ENCODE measurements around the gene FADS6. TPM values are rescaled to one million over a fixed set of nuclear protein-coding genes. Genes with fewer than 3 reads are reported as not detected.

Gene FADS6
- total and polyA plus RNA-seq, 2 donors (not counting 3 experiments of a cell fraction or from before 2014, with no cell fraction given) = not detected

- TF ChIP-seq EZH2 (IDR thresholded peaks at IDR 0.05; ENCODE audit: borderline replicate concordance, low read depth, low read length, severe bottlenecking) (peak; percentile 61), JUN (IDR thresholded peaks at IDR 0.05; ENCODE audit: borderline replicate concordance, insufficient read depth, insufficient read length, low read depth) (no peak)
- H3K27me3 ChIP-seq (ENCODE audit: control insufficient read depth in 2 of 2, insufficient read depth in 2 of 2, low read length in 2 of 2) = peaks cover 44 to 46% of the 10 kb centered on the region in 2 experiments
- POLR2A ChIA-PET = no interaction called here
- H2AFZ ChIP-seq (ENCODE audit: low read depth, low read length) = no peak overlapping the region
- peaks cover 7% of the 10 kb centered on the region for H3K4me1 ChIP-seq (ENCODE audit: control insufficient read depth, extremely low read depth, insufficient read depth, low read length)
- no peak overlapping the region for H3K4me2 ChIP-seq (ENCODE audit: insufficient read depth, low read length)
- CTCF ChIA-PET = interaction anchor here (0.7 to 14.2 kb wide), 9 partner anchors 14 to 201 kb away, joined by 3 to 325 read pairs (median 5); partner anchors contain the start of genes FDXR and NAT9
- intact Hi-C loops (cut with micrococcal nuclease) (no loop called here), dilution Hi-C loops (cut with MboI; ENCODE audit: extremely low pct_ligation_motif_present, low sequenced_read_pairs) (no loop called here)
- H3K9ac ChIP-seq (replicated peaks; ENCODE audit: extremely low read depth, insufficient read depth, low read length) = no peak overlapping the region
- FAIRE-seq (no peak), DNase-seq (ENCODE audit: low read depth, low spot score) (no peak)
- no peaks in the 10 kb centered on the region for H3K9me3 ChIP-seq (replicated peaks; ENCODE audit: control insufficient read depth, insufficient read depth, low read length)
- H3K27ac ChIP-seq (ENCODE audit: insufficient read depth, low read depth, low read length) = no peak overlapping the region
- no peaks in the 10 kb centered on the region for H4K20me1 ChIP-seq (replicated peaks; ENCODE audit: control insufficient read depth, extremely low read depth, insufficient read depth, low read length)
- no peak overlapping the region for H3K4me3 ChIP-seq (replicated peaks in 1 of 3; ENCODE audit: insufficient read depth in 1 of 3, low read depth in 1 of 3, low read length in 3 of 3)
- no TSS peak for BruUV-seq (replicated peaks)
- no peaks in the 10 kb centered on the region for H3K36me3 ChIP-seq (ENCODE audit: control insufficient read depth in 2 of 2, extremely low read depth in 1 of 2, insufficient read depth in 2 of 2, low read length in 2 of 2)
- no peaks in the 10 kb centered on the region for H3K79me2 ChIP-seq (ENCODE audit: control insufficient read depth, insufficient read depth, low read length)
- H3K9me1 ChIP-seq (replicated peaks; ENCODE audit: control insufficient read depth, extremely low read depth, insufficient read depth, low read length) = no peaks in the 10 kb centered on the region
Observed at GRCh38 chr17:74858672-74859458, 34.6 kb downstream of the FADS6 start.

GRCh38 chr17:74857191-74857590 lies 36.2 kb downstream of the FADS6 start:
- peaks cover 7% of the 10 kb centered on the region for H3K4me1 ChIP-seq (ENCODE audit: control insufficient read depth, extremely low read depth, insufficient read depth, low read length)
- no peak overlapping the region for H3K9ac ChIP-seq (replicated peaks; ENCODE audit: extremely low read depth, insufficient read depth, low read length)
- no peaks in the 10 kb centered on the region for H3K36me3 ChIP-seq (ENCODE audit: control insufficient read depth in 2 of 2, extremely low read depth in 1 of 2, insufficient read depth in 2 of 2, low read length in 2 of 2)
- no peak overlapping the region for H3K4me3 ChIP-seq (replicated peaks in 1 of 3; ENCODE audit: insufficient read depth in 1 of 3, low read depth in 1 of 3, low read length in 3 of 3)
- no TSS peak for BruUV-seq (replicated peaks)
- no peaks in the 10 kb centered on the region for H3K9me1 ChIP-seq (replicated peaks; ENCODE audit: control insufficient read depth, extremely low read depth, insufficient read depth, low read length)
- no peak for DNase-seq (ENCODE audit: low read depth, low spot score)
- TF ChIP-seq EZH2 (IDR thresholded peaks at IDR 0.05; ENCODE audit: borderline replicate concordance, low read depth, low read length, severe bottlenecking) = no peak
- TF ChIP-seq MAX (IDR thresholded peaks at IDR 0.05; ENCODE audit: insufficient read depth, insufficient read length) = no peak
- TF ChIP-seq MYC (IDR thresholded peaks at IDR 0.05; ENCODE audit: low read depth, low read length) = no peak
- TF ChIP-seq POLR2AphosphoS5 (IDR thresholded peaks at IDR 0.05; ENCODE audit: insufficient read depth, low read depth, low read length) = no peak
- TF ChIP-seq CTCF (IDR thresholded peaks at IDR 0.05; ENCODE audit: extremely low read depth in 1 of 2, insufficient read depth in 1 of 2, low read depth in 1 of 2, low read length in 2 of 2) = no peak
- TF ChIP-seq POLR2A (IDR thresholded peaks at IDR 0.05; ENCODE audit: low read depth, low read length) = no peak
- no peak for TF ChIP-seq JUN (IDR thresholded peaks at IDR 0.05; ENCODE audit: borderline replicate concordance, insufficient read depth, insufficient read length, low read depth)
- no peak for TF ChIP-seq FOS (IDR thresholded peaks at IDR 0.05; ENCODE audit: borderline replicate concordance, insufficient read depth, low read length)
- no peak for TF ChIP-seq GATA2 (IDR thresholded peaks at IDR 0.05; ENCODE audit: insufficient read depth, insufficient read length, low read depth, low read length)
- no peak overlapping the region for H2AFZ ChIP-seq (ENCODE audit: low read depth, low read length)
- H4K20me1 ChIP-seq (replicated peaks; ENCODE audit: control insufficient read depth, extremely low read depth, insufficient read depth, low read length) = no peaks in the 10 kb centered on the region
- FAIRE-seq = no peak
- no peak overlapping the region for H3K4me2 ChIP-seq (ENCODE audit: insufficient read depth, low read length)
- H3K27ac ChIP-seq (ENCODE audit: insufficient read depth, low read depth, low read length) = no peak overlapping the region
- no peaks in the 10 kb centered on the region for H3K9me3 ChIP-seq (replicated peaks; ENCODE audit: control insufficient read depth, insufficient read depth, low read length)
- CTCF ChIA-PET = interaction anchor here (1.5 to 14.2 kb wide), 3 partner anchors 14 to 200 kb away, joined by 4 to 325 read pairs (median 227); no protein-coding TSS in a partner anchor
- intact Hi-C loops (cut with micrococcal nuclease) = no loop called here
- H3K79me2 ChIP-seq (ENCODE audit: control insufficient read depth, insufficient read depth, low read length) = no peaks in the 10 kb centered on the region
- H3K27me3 ChIP-seq (ENCODE audit: control insufficient read depth in 2 of 2, insufficient read depth in 2 of 2, low read length in 2 of 2) = peaks cover 56 to 62% of the 10 kb centered on the region in 2 experiments
- POLR2A ChIA-PET = interaction anchor here (2.0 kb wide), 1 partner anchor 16 kb away, joined by 7 read pairs; the partner anchor contains the start of gene FDXR
- dilution Hi-C loops (cut with MboI; ENCODE audit: extremely low pct_ligation_motif_present, low sequenced_read_pairs) = no loop called here

Measured in endothelial cell of umbilical vein (primary cell).